Measurements from ENCODE around the gene MPRIP.

The MPRIP gene

DNA sequence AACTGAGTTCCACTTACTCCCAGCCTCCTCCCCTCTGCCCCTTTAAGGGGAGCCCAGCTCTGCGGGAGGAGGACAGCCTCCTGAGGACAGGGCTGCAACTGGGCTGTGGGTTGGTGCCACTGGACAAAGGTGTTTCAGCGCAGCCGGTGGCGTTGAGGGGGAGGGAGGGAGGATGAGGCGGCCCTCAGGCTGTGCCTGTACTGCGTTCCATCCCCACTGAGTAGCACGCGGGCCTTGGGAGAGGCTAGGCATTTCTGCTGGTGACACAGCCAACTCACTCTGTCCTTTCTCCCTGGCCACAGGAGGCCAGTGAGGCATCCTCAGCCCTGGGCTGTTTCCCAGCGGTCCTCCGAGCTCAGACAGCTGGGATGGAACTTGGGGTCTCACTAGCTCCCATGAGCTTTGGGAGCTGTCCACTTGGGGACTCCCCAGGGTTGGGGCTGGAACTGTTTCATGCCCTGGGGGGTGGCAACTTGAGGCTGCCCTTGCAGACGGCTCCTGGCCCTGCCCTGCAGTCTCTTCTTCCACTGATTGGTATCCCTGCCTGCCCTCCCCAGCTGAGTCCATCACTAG is 70.5 kb downstream of the MPRIP start:
- DNase-seq (ENCODE audit: low spot score): no peak
- ChIA-PET CTCF (interaction anchor here (0.6 kb wide), 1 partner anchor 50 kb away, joined by 3 read pairs; no protein-coding TSS in a partner anchor), POLR2A (ENCODE audit: low non-redundant PET) (no interaction called here)
- H3K27ac ChIP-seq: peak overlapping the region; percentile 53
- TF ChIP-seq, protein P1, sequence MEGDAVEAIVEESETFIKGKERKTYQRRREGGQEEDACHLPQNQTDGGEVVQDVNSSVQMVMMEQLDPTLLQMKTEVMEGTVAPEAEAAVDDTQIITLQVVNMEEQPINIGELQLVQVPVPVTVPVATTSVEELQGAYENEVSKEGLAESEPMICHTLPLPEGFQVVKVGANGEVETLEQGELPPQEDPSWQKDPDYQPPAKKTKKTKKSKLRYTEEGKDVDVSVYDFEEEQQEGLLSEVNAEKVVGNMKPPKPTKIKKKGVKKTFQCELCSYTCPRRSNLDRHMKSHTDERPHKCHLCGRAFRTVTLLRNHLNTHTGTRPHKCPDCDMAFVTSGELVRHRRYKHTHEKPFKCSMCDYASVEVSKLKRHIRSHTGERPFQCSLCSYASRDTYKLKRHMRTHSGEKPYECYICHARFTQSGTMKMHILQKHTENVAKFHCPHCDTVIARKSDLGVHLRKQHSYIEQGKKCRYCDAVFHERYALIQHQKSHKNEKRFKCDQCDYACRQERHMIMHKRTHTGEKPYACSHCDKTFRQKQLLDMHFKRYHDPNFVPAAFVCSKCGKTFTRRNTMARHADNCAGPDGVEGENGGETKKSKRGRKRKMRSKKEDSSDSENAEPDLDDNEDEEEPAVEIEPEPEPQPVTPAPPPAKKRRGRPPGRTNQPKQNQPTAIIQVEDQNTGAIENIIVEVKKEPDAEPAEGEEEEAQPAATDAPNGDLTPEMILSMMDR (conservative IDR thresholded peaks at IDR 0.05; ENCODE audit: low read depth): no peak

DNA sequence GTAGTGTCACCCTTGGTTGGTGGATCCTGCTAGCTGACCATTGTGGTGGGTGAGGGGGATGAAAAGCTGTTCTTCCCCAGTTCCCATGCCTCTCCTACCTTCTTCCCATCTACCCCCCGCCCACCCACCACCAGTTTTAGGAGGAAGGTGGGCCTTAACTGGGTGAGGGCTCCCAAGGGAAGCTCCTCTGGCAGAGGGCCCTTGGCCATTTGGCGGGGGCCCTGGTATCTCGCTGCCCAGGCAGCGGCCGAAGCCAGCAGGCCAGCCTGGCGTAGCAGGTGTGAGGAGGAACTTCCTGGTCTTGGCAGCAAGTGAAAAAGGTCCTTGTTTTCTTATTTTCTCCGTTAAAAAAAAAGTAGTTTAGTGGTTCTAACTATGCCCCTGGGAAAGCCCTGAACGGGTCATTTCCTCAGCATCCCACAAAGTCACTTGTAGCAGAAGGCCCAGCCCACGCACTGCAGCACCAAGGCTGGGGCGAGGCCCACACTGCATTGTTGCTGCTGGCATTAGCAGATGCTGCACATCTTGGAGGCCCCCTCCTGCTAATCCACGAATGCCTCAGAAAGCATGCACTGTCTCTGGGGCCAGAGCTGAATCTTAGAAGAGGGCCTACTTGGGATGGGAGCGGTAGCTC is 72.5 kb downstream of the MPRIP start:
- TF ChIP-seq, protein P1 (conservative IDR thresholded peaks at IDR 0.05; ENCODE audit: low read depth): no peak
- no peak for DNase-seq (ENCODE audit: low spot score)
- ChIA-PET CTCF (no interaction called here), POLR2A (ENCODE audit: low non-redundant PET) (no interaction called here)
- H3K27ac ChIP-seq: peak overlapping the region; percentile 31

DNA sequence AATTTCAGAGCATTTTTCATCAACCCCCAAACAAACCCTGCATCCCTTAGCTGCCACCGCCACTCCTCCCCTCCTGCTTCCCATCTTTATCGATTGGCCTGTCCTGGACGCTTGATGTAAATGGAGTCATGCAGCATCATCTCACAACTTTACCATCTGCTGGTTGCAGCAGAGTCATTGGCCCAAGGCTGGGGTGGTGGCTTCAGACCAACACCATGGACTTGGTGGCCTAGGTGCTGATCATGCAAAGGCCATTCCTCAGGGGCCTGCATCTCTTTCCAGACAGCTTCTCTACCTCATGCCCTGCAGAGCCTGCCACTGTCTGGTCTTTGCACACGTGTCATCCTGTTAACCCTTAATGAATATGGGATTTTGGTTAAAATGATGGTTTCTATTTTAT is 73.4 kb downstream of the MPRIP start:
- TF ChIP-seq, protein P1 (conservative IDR thresholded peaks at IDR 0.05; ENCODE audit: low read depth): no peak
- H3K27ac ChIP-seq: peak overlapping the region; percentile 31; the same call in 1 of the 2 replicates
- no peak for DNase-seq (ENCODE audit: low spot score)
- POLR2A ChIA-PET (ENCODE audit: low non-redundant PET): no interaction called here
- CTCF ChIA-PET: no interaction called here

DNA sequence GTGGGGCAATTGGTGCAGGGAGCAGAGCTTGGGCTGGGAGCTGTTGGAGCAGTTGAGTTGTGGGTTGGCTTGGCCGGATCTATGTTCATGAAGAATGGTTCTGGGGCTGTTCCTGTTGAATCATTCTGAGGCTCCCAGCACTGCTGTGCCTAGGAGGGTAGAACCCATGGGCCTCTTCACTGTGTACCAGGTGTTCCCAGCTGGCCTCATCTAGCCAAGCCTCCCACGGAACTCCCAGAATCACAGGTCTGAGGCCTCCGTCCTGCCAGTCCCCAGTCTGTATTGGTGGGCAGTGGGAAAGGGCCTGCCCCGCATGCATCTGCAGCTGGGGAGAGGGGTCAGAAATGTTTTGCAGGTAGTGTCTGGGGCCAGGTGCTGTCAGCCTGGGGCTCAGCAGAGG is 74.1 kb downstream of the MPRIP start:
- H3K27ac ChIP-seq: peak overlapping the region; percentile 46
- TF ChIP-seq, protein P1 (conservative IDR thresholded peaks at IDR 0.05; ENCODE audit: low read depth): no peak
- no peak for DNase-seq (ENCODE audit: low spot score)
- ChIA-PET POLR2A (ENCODE audit: low non-redundant PET) (no interaction called here), CTCF (interaction anchor here (0.7 kb wide), 1 partner anchor 22 kb away, joined by 4 read pairs; no protein-coding TSS in a partner anchor)

DNA sequence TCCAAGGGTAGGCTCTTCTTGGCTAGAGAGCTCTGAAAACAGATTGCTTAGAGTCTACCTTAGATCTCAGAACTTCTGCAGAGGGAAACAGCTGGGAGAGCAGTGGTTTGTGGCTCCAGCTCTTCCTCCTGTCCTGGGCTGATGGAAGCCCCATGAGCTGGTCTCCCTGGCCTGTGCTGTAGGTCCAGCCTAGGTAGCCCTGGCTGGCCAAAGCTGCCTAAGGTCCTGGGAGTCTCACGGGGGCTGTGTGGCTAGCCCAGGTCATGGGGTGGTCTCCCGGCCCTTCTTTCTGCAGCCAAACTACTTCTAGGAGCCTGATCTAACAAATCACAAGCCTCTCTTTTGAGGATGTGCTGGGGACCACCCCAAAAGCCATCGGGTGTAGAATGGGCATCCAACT is 75.7 kb downstream of the MPRIP start:
- no peak for DNase-seq (ENCODE audit: low spot score)
- CTCF ChIA-PET: no interaction called here
- POLR2A ChIA-PET (ENCODE audit: low non-redundant PET): no interaction called here
- H3K27ac ChIP-seq: peak overlapping the region; percentile 80
- TF ChIP-seq, protein P1 (conservative IDR thresholded peaks at IDR 0.05; ENCODE audit: low read depth): no peak

DNA sequence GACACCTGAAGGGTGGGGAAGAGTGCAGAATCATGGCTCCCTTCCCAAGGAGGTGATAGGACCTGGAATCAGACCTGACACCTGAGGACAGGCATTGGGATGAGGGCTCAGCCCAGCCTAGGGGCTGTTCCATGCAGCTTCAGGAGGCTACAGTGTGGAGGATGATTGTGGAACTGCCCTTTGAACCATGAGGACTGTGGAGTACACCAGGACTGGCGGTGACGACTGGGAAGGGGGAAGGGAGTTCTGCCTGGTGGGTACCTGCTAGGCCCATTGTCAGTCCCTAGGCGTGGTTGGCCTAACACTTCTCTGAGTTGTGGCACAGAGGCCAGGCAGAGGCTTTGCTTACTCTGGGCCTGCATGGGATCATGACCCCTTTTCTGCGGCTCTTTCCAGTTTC is 76.1 kb downstream of the MPRIP start:
- ChIA-PET CTCF (no interaction called here), POLR2A (ENCODE audit: low non-redundant PET) (no interaction called here)
- peak overlapping the region; percentile 80 for H3K27ac ChIP-seq
- no peak for DNase-seq (ENCODE audit: low spot score)
- TF ChIP-seq, protein P1 (conservative IDR thresholded peaks at IDR 0.05; ENCODE audit: low read depth): no peak
